T-helper 22 cell (primary cell): ENCODE data around the gene ZNF277.
A peak's percentile ranks its signal among the peaks of the same experiment; 100 is the strongest.

Source experiments
- DNase-seq: peaks from one replicate; pipeline ENCODE4 v3.0.0-alpha.2; 2020; ENCODE audit warnings: low read depth

Gene ZNF277

GRCh38 chr7:112356596-112356995, 150.1 kb downstream of the ZNF277 start:
- no peak for DNase-seq

GRCh38 chr7:112357136-112357535, 150.6 kb downstream of the ZNF277 start:
- DNase-seq, result no peak

GRCh38 chr7:112358513-112358912, 152.0 kb downstream of the ZNF277 start:
- no peak for DNase-seq

- DNase-seq, result no peak
Measured at GRCh38 chr7:112359086-112359485, 152.6 kb downstream of the ZNF277 start.

GRCh38 chr7:112360681-112361080, 154.2 kb downstream of the ZNF277 start:
- DNase-seq, result no peak

- DNase-seq, result no peak
Measured at GRCh38 chr7:112361154-112361553, 154.7 kb downstream of the ZNF277 start.

- no peak for DNase-seq
Measured at GRCh38 chr7:112362053-112362650, 155.7 kb downstream of the ZNF277 start.

- no peak for DNase-seq
Measured at GRCh38 chr7:112362731-112363131, 156.2 kb downstream of the ZNF277 start.

GRCh38 chr7:112364388-112364787, 157.9 kb downstream of the ZNF277 start:
- DNase-seq, result no peak

GRCh38 chr7:112365551-112365950, 159.1 kb downstream of the ZNF277 start:
- no peak for DNase-seq

GRCh38 chr7:112366886-112367285, 160.4 kb downstream of the ZNF277 start:
- DNase-seq, result no peak

- DNase-seq, result no peak
Measured at GRCh38 chr7:112370436-112370835, 163.9 kb downstream of the ZNF277 start.

- DNase-seq, result no peak
Measured at GRCh38 chr7:112371701-112372100, 165.2 kb downstream of the ZNF277 start.

GRCh38 chr7:112372101-112372500, 165.6 kb downstream of the ZNF277 start:
- no peak for DNase-seq

GRCh38 chr7:112377593-112377992, 171.1 kb downstream of the ZNF277 start:
- DNase-seq, result no peak

GRCh38 chr7:112381311-112382091, 175.0 kb downstream of the ZNF277 start:
- no peak for DNase-seq

- DNase-seq, result no peak
Measured at GRCh38 chr7:112383671-112384417, 177.3 kb downstream of the ZNF277 start.

- no peak for DNase-seq
Measured at GRCh38 chr7:112385516-112385915, 179.0 kb downstream of the ZNF277 start.

- DNase-seq, result no peak
Measured at GRCh38 chr7:112386619-112387018, 180.1 kb downstream of the ZNF277 start.

- DNase-seq, result no peak
Measured at GRCh38 chr7:112390167-112390566, 183.7 kb downstream of the ZNF277 start.

- peak; percentile 12 for DNase-seq
Measured at GRCh38 chr7:112391079-112391821, 184.8 kb downstream of the ZNF277 start.

- peak; percentile 58 for DNase-seq
Measured at GRCh38 chr7:112391841-112392286, 185.4 kb downstream of the ZNF277 start.
